T-helper 17 cell (primary cell): ENCODE data around the gene ZNF524. TPM values are rescaled to one million over a fixed set of nuclear protein-coding genes. Genes with fewer than 3 reads are reported as not detected.
"Not testable (repeated sequence)": the region's sequence is repeated elsewhere in the genome, so short reads cannot be mapped to it uniquely, and the experiment has no call there.

Experiments
- ATAC-seq: fragments of 150-1000 bp; cut with Tn5 transposase; 2 replicates; pipeline ENCODE4 v1.10.0; 2021; ENCODE audit warnings: mild to moderate bottlenecking, moderate library complexity
- DNase-seq, 3 donors: peaks; one replicate each; pipeline versions ENCODE4 v3.0.0 to v3.0.0-alpha.2; 2020 to 2021
- H3K9me3 ChIP-seq: one replicate; pipeline ENCODE4 v1.7.0; 2013; ENCODE audit warnings: low read length, mild to moderate bottlenecking; ENCODE audit not compliant: control insufficient read depth, poor library complexity, severe bottlenecking
- H3K27ac Mint-ChIP-seq: one replicate; pipeline ENCODE4 v1.8.0; 2022; ENCODE audit warnings: mild to moderate bottlenecking, moderate library complexity, mixed read lengths
- H3K27me3 Mint-ChIP-seq: one replicate; pipeline ENCODE4 v1.8.0; 2022; ENCODE audit warnings: mixed read lengths
- H3K36me3 Mint-ChIP-seq: one replicate; pipeline ENCODE4 v1.8.0; 2022; ENCODE audit warnings: low read depth, mixed read lengths
- H3K4me1 Mint-ChIP-seq: one replicate; pipeline ENCODE4 v1.8.0; 2022; ENCODE audit warnings: mild to moderate bottlenecking, mixed read lengths
- H3K4me3 Mint-ChIP-seq: one replicate; pipeline ENCODE4 v1.8.0; 2022; ENCODE audit warnings: mild to moderate bottlenecking, moderate library complexity, mixed read lengths
- total RNA-seq, 4 donors: library from RNA in 2 of 4; stranded (reverse) in 2 of 4; gene quantifications; one replicate each; pipeline ENCODE4 v1.2.3 and lab custom pipeline; 2022 to 2026

ZNF524 gene, protein sequence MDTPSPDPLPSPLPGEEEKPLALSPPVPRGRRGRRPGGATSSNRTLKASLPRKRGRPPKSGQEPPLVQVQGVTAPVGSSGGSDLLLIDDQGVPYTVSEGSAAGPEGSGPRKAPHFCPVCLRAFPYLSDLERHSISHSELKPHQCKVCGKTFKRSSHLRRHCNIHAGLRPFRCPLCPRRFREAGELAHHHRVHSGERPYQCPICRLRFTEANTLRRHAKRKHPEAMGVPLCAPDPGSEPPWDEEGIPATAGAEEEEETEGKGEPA
- total RNA-seq (10 to 100 TPM; 16.6 to 17.0 TPM), total RNA-seq (lab: John Stamatoyannopoulos, UW) (11.2 to 16.3 reads per million in 2 donors)

DNA sequence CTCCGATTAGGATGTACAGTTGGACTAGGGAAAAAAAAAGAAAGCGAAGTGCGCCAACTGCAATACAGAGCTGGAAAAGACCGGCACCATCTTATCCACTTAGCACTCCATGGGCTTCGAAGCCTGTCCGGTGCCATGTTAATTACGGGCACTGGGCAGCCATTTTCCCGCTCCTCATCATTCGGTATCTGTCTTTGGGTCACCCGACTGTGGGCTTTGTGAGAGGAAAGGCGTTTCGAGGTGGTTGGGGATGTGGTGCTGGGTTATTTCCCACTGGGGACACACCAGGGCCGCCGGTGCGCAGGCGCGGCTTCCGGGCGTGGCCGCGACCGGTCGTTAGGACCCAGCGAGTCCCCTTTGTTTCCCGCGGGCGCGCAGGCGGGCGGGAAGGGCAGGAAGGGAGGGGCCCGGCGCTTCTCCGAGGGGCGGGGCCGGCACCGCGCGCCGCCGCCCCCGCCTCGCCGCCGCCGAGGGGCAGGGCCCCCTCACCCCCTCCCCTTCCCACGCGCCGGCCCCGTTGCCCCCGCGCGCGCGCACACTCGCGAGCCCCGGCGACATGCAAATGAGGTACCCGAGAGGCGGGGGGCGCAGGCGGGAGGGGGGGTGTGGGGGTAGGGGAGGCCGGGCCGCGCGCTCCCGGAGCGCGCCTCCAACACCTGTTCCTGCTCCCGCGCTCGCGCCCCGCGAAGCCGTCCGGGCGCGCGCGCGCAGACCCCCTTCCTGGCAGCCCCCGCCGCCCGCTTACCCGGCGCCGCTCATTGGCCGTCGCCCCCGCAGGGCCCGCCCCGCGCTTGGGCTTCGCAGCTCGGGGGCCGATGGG lies at the start of gene ZNF524:
ZNF524 (plus strand) TSS at position 447 of the 820 bp plus-strand sequence. CDS start 1,825 bp downstream, outside the sequence.
- peak; percentile 71 to 83 (median 81) for DNase-seq
- Mint-ChIP-seq H3K36me3 (peaks cover 6% of the 10 kb centered on the region), H3K4me3 (peak within 1 kb of the TSS; percentile 95), H3K27me3 (no peaks in the 10 kb centered on the region), H3K4me1 (peaks cover 24% of the 10 kb centered on the region), H3K27ac (peak within 1 kb of the TSS; percentile 95)
- ATAC-seq, result peak; percentile 71
- no peaks in the 10 kb centered on the region for H3K9me3 ChIP-seq

DNA sequence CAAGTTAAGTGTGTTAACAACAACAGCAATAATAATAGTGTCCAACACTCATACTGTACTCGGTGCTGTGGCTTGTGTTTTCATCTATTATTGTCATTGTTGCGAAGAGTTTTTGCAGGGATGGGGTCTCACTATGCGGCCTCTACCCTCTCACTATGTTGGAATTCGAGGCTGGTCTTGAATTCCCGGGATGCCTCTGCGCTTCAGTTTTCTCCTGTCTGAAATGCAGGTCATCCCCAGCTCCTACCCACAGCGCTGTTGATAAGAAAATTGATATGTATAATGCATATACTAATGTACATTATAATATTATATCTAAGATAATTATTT lies 49.8 kb upstream of the ZNF524 start:
- no peaks in the 10 kb centered on the region for H3K4me1 Mint-ChIP-seq
- no peak overlapping the region for H3K4me3 Mint-ChIP-seq
- no peak for DNase-seq
- no peak for ATAC-seq
- H3K27me3 Mint-ChIP-seq, result peaks cover 56% of the 10 kb centered on the region
- peaks cover 7% of the 10 kb centered on the region for H3K36me3 Mint-ChIP-seq
- H3K9me3 ChIP-seq, result no peaks in the 10 kb centered on the region
- no peak overlapping the region for H3K27ac Mint-ChIP-seq

DNA sequence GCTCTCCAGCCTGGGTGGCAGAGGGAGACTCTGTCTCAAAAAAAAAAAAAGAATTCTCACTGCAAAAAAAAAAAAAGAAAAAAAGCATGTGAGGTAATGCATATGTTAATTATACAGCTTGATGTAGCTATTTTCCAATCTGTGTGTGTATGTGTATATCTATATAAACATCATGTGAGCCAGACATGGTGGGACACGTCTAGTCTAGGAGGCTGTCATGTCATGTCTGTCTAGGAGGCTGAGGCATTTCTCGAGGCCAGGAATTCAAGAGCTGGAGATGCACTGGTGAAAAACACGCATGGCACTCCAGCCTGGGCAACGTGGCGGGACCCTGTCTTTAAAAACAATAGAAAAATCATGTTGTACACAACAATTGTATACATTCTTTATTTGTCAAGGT lies 47.9 kb upstream of the ZNF524 start:
- no peaks in the 10 kb centered on the region for H3K9me3 ChIP-seq
- DNase-seq (no peak), ATAC-seq (no peak)
- peaks cover 43% of the 10 kb centered on the region for H3K27me3 Mint-ChIP-seq
- H3K36me3 Mint-ChIP-seq, result peaks cover 2% of the 10 kb centered on the region
- H3K4me1 Mint-ChIP-seq, result no peaks in the 10 kb centered on the region
- no peak overlapping the region for H3K4me3 Mint-ChIP-seq
- no peak overlapping the region for H3K27ac Mint-ChIP-seq

DNA sequence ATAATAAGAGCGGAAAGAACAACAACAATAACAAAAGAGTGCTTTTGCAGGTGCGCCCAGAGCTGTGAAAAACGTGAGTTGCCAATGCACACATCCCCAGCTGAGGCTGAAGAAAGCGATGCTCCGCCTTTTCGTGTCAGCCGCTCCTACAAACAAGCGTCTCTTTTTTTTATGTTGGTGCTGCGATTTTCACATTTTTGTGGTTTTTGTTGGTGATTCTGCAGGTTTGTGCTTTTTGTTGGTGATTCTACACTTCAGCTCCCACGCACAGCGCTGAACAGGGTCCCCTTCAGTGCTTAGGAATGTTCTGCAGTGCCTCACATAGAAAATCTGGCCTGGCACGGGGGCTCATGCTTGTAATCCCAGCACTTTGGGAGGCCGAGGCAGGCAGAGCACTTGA lies 47.5 kb upstream of the ZNF524 start:
- H3K9me3 ChIP-seq, result no peaks in the 10 kb centered on the region
- H3K4me3 Mint-ChIP-seq, result no peak overlapping the region
- H3K36me3 Mint-ChIP-seq, result no peaks in the 10 kb centered on the region
- DNase-seq (no peak), ATAC-seq (no peak)
- peaks cover 2% of the 10 kb centered on the region for H3K4me1 Mint-ChIP-seq
- no peak overlapping the region for H3K27ac Mint-ChIP-seq
- H3K27me3 Mint-ChIP-seq, result peaks cover 39% of the 10 kb centered on the region

DNA sequence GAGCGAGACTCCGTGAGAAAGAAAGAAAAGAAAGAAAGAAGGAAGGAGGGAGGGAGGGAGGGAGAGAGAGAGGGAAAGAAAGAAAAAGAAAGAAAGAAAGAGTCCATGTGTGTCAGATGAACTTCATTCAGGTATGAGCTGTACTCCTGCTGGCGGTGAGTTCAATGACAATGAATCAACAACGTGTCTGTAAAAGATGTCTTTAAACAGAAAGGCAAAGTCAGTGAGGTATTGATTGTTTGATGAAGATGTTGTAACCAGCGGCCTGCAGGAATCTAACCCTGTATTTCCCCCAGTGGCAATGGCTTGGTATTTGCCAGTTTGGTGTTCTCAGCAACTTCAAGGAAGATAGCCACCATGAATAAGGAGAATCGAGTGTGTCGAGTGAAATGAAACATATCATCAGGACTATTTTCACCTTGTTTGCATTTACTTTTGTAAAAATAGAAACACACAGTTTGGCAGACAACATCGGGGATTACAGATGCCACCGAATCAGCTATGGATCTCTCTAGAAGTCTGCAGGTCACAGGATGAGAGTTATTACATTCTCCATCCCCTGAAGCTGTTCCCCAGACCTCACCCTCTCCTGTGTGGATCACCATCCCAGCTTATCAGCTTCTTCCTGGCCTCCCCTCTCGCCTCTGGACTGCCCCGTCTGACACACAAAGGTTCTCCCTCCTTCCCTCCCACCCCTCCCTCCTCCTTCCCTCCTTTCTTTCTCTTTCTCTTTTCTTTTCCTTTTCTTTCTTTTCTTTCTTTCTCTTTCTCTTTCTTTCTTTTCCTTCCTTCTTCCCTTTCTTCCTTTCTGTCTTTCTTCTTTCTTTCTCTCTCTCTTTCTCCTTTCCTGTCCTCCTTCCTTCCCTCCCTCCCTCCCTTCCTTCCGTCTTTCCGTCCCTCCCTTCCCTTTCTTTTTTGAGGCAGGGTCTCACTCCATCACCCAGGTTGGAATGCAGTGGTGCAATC lies 46.6 kb upstream of the ZNF524 start:
- no peak for DNase-seq

DNA sequence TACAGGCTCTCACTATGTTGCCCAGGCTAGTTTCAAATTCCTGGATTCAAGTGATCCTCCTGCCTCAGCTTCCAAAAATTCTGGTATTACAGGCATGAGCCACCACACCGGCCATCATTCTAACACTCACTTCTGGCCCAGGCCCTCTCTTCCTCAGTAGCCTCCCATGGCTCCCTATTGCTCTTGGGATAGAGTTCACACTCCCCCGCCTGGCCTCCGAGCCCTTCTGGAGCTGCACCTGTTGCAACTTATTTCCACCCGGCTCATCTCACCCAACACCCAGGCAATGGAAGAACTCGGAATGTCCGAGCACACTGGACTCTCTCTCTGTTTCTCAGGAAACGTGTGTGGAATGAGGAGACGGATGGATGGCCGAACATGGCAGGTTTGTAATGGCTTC lies 45.8 kb upstream of the ZNF524 start:
- DNase-seq (no peak), ATAC-seq (no peak)
- no peaks in the 10 kb centered on the region for H3K36me3 Mint-ChIP-seq
- peaks cover 34% of the 10 kb centered on the region for H3K27me3 Mint-ChIP-seq
- H3K9me3 ChIP-seq, result no peaks in the 10 kb centered on the region
- H3K4me1 Mint-ChIP-seq, result peaks cover 2% of the 10 kb centered on the region
- no peak overlapping the region for H3K4me3 Mint-ChIP-seq
- peak overlapping the region; percentile 39 for H3K27ac Mint-ChIP-seq

More for the DNA sequence above, 46.6 kb upstream of the ZNF524 start:
- no peaks in the 10 kb centered on the region for H3K9me3 ChIP-seq
- no peaks in the 10 kb centered on the region for H3K36me3 Mint-ChIP-seq
- peaks cover 31% of the 10 kb centered on the region for H3K27me3 Mint-ChIP-seq
- no peak overlapping the region for H3K4me3 Mint-ChIP-seq
- no peak overlapping the region for H3K27ac Mint-ChIP-seq
- ATAC-seq, result no peak
- peaks cover 2% of the 10 kb centered on the region for H3K4me1 Mint-ChIP-seq

DNA sequence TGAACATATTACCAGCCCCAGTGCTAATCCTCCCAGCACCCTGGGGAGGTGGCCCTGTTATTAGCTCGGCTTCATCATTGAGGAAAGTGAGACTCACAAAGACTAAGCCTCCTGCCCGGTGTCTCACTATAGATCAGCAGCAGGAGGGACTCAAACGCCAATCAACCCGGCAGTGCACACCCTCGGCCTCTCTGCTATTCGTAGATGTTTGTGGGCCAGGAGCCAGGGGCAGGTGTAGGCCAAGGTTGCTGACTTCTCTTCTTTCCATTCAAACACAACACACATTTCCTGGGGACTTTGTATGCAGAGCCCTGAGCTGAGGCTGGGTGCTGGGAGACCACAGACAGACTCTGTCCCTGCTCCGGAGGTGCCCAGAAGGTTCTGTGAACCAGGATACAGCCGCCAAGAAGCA lies 45.3 kb upstream of the ZNF524 start:
- Mint-ChIP-seq H3K27me3 (peaks cover 37% of the 10 kb centered on the region), H3K27ac (peak overlapping the region; percentile 39), H3K36me3 (no peaks in the 10 kb centered on the region), H3K4me3 (no peak overlapping the region), H3K4me1 (peaks cover 2% of the 10 kb centered on the region)
- ATAC-seq (no peak), DNase-seq (no peak)
- no peaks in the 10 kb centered on the region for H3K9me3 ChIP-seq

DNA sequence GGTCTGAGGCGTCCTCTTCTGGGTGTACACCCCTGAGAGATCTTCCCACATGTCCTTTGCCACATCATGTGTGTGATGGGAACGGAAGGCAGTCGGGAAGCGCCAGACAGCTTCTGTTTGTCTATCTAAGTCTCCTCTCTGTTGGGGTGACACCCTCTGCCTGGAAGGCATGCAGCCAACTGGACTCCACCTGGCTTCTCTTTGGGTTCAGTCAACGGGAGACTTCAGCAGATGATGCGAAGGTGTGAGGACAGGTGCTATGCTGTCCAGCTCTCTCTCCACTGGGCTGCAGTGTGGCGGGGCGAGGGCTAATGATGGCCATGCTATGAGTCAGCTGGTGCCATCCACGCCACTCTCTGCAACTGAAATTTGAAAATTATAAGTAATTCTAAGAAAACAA lies 40.4 kb upstream of the ZNF524 start:
- H3K27me3 Mint-ChIP-seq, result peaks cover 23% of the 10 kb centered on the region
- H3K27ac Mint-ChIP-seq, result no peak overlapping the region
- peaks cover 2% of the 10 kb centered on the region for H3K4me1 Mint-ChIP-seq
- ATAC-seq (no peak), DNase-seq (no peak)
- no peak overlapping the region for H3K4me3 Mint-ChIP-seq
- no peaks in the 10 kb centered on the region for H3K36me3 Mint-ChIP-seq
- H3K9me3 ChIP-seq, result no peaks in the 10 kb centered on the region

DNA sequence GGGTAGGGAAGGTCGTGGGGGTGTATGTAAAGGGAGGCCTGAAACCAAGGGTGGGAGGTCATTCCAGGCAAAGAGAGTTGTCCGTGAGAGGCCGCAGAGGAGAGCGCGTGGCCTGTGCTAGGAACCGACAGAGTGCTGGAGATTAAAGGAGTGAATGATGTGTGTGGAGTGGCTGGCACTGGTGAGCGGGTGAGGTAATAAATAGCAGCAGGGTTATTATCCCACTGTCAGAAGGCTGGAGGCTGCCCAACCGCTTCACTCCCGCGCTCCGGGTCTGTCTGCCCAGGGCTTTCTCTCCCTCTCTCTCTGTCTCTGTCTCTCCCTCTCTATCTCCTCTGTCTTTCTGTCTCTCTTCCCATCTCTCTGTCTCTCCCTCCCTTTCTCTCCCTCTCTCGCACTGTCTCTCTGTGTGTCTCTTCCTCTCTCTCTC lies 36.8 kb upstream of the ZNF524 start:
- Mint-ChIP-seq H3K27me3 (peaks cover 32% of the 10 kb centered on the region), H3K27ac (no peak overlapping the region), H3K4me1 (no peaks in the 10 kb centered on the region), H3K4me3 (no peak overlapping the region), H3K36me3 (no peaks in the 10 kb centered on the region)
- H3K9me3 ChIP-seq, result no peaks in the 10 kb centered on the region
- no peak for ATAC-seq
- no peak for DNase-seq

DNA sequence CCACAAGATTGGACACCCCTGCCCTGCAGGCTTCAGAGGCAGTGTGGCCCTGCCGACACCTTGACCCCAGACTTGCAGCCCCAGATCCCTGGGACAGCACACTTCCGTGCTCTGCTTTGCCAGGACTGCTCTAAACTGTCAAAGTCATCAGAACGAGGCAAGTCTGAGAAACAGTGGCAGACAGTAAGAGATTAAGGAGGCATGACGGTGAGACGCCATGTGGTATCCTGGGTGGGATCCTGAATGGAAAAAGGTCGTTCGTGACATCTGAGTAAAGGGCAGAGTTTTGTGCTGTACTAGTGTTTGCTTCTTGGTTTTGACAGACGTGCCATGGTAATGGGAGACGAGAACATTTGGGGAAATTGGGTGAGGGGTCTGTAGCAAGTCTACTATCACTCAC lies 33.3 kb upstream of the ZNF524 start:
- Mint-ChIP-seq H3K4me1 (no peaks in the 10 kb centered on the region), H3K36me3 (no peaks in the 10 kb centered on the region), H3K27ac (no peak overlapping the region), H3K4me3 (no peak overlapping the region), H3K27me3 (peaks cover 17% of the 10 kb centered on the region)
- H3K9me3 ChIP-seq, result no peaks in the 10 kb centered on the region
- no peak for ATAC-seq
- DNase-seq, result no peak

DNA sequence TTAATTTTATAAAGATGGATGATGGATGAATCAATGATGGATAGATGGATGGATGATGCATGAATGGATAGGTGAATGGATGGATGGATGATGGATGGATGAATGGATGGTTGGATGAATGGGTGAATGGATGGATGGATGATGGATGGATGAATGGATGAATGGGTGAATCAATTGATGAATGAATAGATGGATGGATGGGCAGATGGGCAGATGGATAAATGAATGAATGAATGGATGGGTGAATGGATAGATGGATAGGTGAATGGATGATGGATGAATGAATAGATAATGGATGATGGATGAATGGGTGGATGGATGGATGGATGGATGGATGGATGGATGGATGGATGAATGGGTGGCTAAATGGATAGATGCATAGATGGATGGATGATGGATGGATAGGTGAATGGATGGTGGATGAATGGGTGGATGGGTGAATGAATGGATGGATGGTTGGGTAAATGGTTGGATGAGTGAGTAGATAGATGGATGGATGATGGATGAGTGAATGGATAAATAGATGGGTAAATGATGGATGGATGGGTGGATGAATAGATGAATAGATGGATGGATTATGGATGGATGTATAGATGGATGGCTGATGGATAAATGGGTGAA lies 32.3 kb upstream of the ZNF524 start:
- no peak for DNase-seq
- no peak for ATAC-seq
- H3K9me3 ChIP-seq, result no peaks in the 10 kb centered on the region
- no peaks in the 10 kb centered on the region for H3K36me3 Mint-ChIP-seq
- H3K4me3 Mint-ChIP-seq, result no peak overlapping the region
- H3K27ac Mint-ChIP-seq, result no peak overlapping the region
- H3K4me1 Mint-ChIP-seq, result no peaks in the 10 kb centered on the region
- peaks cover 17% of the 10 kb centered on the region for H3K27me3 Mint-ChIP-seq

DNA sequence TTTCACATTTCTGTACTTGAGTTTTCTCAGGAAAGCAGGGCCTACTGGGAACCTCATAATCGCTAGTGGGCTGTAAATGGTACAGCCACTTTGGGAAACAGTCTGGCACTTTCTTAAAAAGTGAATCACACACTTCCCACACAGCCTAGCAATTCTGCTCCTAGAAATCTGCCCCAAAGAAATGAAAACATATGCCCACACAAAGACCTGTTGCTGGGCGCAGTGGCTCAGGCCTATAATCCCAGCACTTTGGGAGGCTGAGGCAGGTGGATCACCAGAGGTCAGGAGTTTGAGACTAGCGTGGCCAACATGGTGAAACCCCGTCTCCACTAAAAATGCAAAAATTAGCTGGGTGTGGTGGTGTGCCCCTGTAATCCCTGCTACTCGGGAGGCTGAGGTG lies 30.6 kb upstream of the ZNF524 start:
- not testable (repeated sequence) for ATAC-seq, H3K4me3 Mint-ChIP-seq, DNase-seq, H3K9me3 ChIP-seq, H3K27ac Mint-ChIP-seq, H3K4me1 Mint-ChIP-seq, H3K36me3 Mint-ChIP-seq
- H3K27me3 Mint-ChIP-seq, result peaks cover 12% of the 10 kb centered on the region
